ENCODE results near the gene SLC22A5.
"Not testable (repeated sequence)": the region's sequence is repeated elsewhere in the genome, so short reads cannot be mapped to it uniquely, and the experiment has no call there.

SLC22A5 gene

GRCh38 chr5:132436936-132437335 is 67.4 kb downstream of the SLC22A5 start:
- peaks cover 52% of the 10 kb centered on the region for H3K4me1 ChIP-seq (ENCODE audit: low read depth, poor library complexity, severe bottlenecking)
- H3K4me2 ChIP-seq = peak overlapping the region; percentile 42; the same call in 1 of the 2 replicates
- H3K27ac ChIP-seq = no peak overlapping the region
- H4K20me1 ChIP-seq (ENCODE audit: insufficient read depth) = no peaks in the 10 kb centered on the region
- no peak overlapping the region for H3K9ac ChIP-seq
- H3K79me2 ChIP-seq (ENCODE audit: insufficient read depth, low read depth) = 0 out of 2 replicates have a peak, but pooled peaks cover 3% of the 10 kb centered on the region
- no peaks in the 10 kb centered on the region for H3K36me3 ChIP-seq (ENCODE audit: insufficient read depth)
- no peak overlapping the region for H2AFZ ChIP-seq (ENCODE audit: low read depth)
- no peaks in the 10 kb centered on the region for H3K27me3 ChIP-seq (ENCODE audit: insufficient read depth, low read depth)
- H3K4me3 ChIP-seq (IDR thresholded peaks at IDR 0.05; ENCODE audit: insufficient read depth, low read depth, low read length) = no peak overlapping the region
- no peak for TF ChIP-seq CTCF (conservative IDR thresholded peaks at IDR 0.05; ENCODE audit: low read depth, low read length)

GRCh38 chr5:132437604-132438266 is 68.2 kb downstream of the SLC22A5 start:
- Histone ChIP-seq H3K79me2 (ENCODE audit: insufficient read depth, low read depth) (0 out of 2 replicates have a peak, but pooled peaks cover 3% of the 10 kb centered on the region), H4K20me1 (ENCODE audit: insufficient read depth) (no peaks in the 10 kb centered on the region), H3K27me3 (ENCODE audit: insufficient read depth, low read depth) (no peaks in the 10 kb centered on the region), H3K27ac (no peak overlapping the region), H3K9ac (no peak overlapping the region), H3K4me1 (ENCODE audit: low read depth, poor library complexity, severe bottlenecking) (peaks cover 44% of the 10 kb centered on the region), H3K4me2 (peak overlapping the region; percentile 42; the same call in 1 of the 2 replicates), H3K4me3 (IDR thresholded peaks at IDR 0.05; ENCODE audit: insufficient read depth, low read depth, low read length) (no peak overlapping the region), H3K36me3 (ENCODE audit: insufficient read depth) (no peaks in the 10 kb centered on the region), H2AFZ (ENCODE audit: low read depth) (no peak overlapping the region)
- TF ChIP-seq CTCF (conservative IDR thresholded peaks at IDR 0.05; ENCODE audit: low read depth, low read length) = no peak

GRCh38 chr5:132438267-132438645 is 68.7 kb downstream of the SLC22A5 start:
- H4K20me1 ChIP-seq (ENCODE audit: insufficient read depth); H3K27me3 ChIP-seq (ENCODE audit: insufficient read depth, low read depth); H3K36me3 ChIP-seq (ENCODE audit: insufficient read depth); H3K79me2 ChIP-seq (ENCODE audit: insufficient read depth, low read depth); H3K4me3 ChIP-seq (IDR thresholded peaks at IDR 0.05; ENCODE audit: insufficient read depth, low read depth, low read length); H3K9ac ChIP-seq; H3K27ac ChIP-seq; H2AFZ ChIP-seq (ENCODE audit: low read depth): not testable (repeated sequence)
- Histone ChIP-seq H3K4me2 (0 out of 2 replicates have a peak overlapping the region, but pooled peaks have one; percentile 42), H3K4me1 (ENCODE audit: low read depth, poor library complexity, severe bottlenecking) (peaks cover 40% of the 10 kb centered on the region)

GRCh38 chr5:132438917-132439316 is 69.4 kb downstream of the SLC22A5 start:
- no peak overlapping the region for H2AFZ ChIP-seq (ENCODE audit: low read depth)
- H3K9ac ChIP-seq = no peak overlapping the region
- H3K36me3 ChIP-seq (ENCODE audit: insufficient read depth) = no peaks in the 10 kb centered on the region
- no peak overlapping the region for H3K4me2 ChIP-seq
- no peaks in the 10 kb centered on the region for H3K27me3 ChIP-seq (ENCODE audit: insufficient read depth, low read depth)
- H3K4me3 ChIP-seq (IDR thresholded peaks at IDR 0.05; ENCODE audit: insufficient read depth, low read depth, low read length) = no peak overlapping the region
- no peak for TF ChIP-seq CTCF (conservative IDR thresholded peaks at IDR 0.05; ENCODE audit: low read depth, low read length)
- no peaks in the 10 kb centered on the region for H4K20me1 ChIP-seq (ENCODE audit: insufficient read depth)
- H3K79me2 ChIP-seq (ENCODE audit: insufficient read depth, low read depth) = no peaks in the 10 kb centered on the region
- no peak overlapping the region for H3K27ac ChIP-seq
- H3K4me1 ChIP-seq (ENCODE audit: low read depth, poor library complexity, severe bottlenecking) = peaks cover 34% of the 10 kb centered on the region

- Histone ChIP-seq H3K36me3 (ENCODE audit: insufficient read depth) (no peaks in the 10 kb centered on the region), H3K79me2 (ENCODE audit: insufficient read depth, low read depth) (no peaks in the 10 kb centered on the region), H3K4me2 (no peak overlapping the region), H2AFZ (ENCODE audit: low read depth) (no peak overlapping the region), H3K9ac (no peak overlapping the region), H3K4me1 (ENCODE audit: low read depth, poor library complexity, severe bottlenecking) (peaks cover 27% of the 10 kb centered on the region), H4K20me1 (ENCODE audit: insufficient read depth) (no peaks in the 10 kb centered on the region), H3K27ac (no peak overlapping the region), H3K4me3 (IDR thresholded peaks at IDR 0.05; ENCODE audit: insufficient read depth, low read depth, low read length) (no peak overlapping the region), H3K27me3 (ENCODE audit: insufficient read depth, low read depth) (no peaks in the 10 kb centered on the region)
- no peak for TF ChIP-seq CTCF (conservative IDR thresholded peaks at IDR 0.05; ENCODE audit: low read depth, low read length)
These were observed 70.1 kb downstream of the SLC22A5 start for GRCh38 chr5:132439521-132440089.

Measured in KMS-11 (cell line).